ENCODE results near the gene PACRG.
"Not testable (repeated sequence)": the region's sequence is repeated elsewhere in the genome, so short reads cannot be mapped to it uniquely, and the experiment has no call there.

The PACRG gene

DNA sequence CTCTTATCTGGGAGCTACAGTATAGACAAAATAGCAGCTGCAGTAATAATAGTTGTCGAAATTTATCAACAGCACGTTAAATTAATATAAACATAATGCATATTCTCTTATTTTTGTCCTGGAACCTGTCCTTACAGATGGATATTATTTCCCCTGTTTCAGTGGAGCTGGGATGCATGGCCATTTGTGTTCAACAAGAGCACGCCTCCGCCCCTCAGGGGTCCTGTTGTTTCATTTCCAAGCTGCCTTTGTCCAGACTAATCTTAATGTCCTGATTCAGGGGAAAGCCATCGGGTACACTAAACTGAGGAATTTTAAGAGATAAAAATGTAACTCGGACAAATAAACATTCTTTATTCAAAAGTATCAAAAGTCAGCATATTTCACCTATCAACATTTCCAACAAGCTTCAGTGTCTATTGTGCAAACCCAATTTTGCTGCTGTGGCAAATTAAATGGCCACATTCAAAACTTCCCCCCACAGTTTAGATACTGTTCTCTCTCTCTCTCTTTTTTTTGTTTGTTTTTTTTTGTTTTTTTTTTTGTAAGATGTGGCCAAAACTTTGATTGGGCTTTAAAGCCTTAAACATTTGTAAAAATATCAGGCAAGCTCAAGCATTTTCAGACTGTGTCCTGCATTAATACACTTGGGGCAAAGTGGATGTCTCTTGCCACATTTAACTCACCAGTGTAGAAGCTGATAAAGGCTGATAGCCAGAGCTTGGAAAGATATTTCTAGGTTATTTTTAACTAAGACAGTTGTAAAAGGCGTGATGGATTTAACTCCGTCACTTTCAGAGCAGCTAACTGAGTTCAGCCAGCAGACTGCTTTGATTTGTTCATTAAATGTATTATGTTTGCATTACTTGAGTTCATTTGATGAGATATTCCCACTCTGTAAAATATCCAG, 574.2 kb downstream of the PACRG start:
- no peak for DNase-seq

DNA sequence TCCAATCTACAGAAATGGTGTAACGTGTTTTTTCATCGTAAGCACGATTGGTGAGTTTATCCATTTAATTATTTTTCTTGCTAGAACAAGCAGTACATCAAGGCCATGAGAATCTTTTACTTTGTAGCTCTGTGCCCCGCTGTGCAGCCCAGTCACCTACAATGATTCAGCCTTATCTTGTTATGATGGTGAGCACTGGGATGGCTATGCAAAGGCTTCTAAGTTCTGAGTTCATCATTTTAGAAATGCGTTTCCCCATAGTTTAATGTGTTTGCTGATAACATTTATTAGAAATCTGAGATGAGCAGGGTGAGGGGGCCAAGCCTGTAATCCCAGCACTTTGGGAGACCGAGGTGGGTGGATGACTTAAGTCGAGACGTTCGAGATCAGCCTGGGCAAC, 575.0 kb downstream of the PACRG start:
- DNase-seq: no peak

DNA sequence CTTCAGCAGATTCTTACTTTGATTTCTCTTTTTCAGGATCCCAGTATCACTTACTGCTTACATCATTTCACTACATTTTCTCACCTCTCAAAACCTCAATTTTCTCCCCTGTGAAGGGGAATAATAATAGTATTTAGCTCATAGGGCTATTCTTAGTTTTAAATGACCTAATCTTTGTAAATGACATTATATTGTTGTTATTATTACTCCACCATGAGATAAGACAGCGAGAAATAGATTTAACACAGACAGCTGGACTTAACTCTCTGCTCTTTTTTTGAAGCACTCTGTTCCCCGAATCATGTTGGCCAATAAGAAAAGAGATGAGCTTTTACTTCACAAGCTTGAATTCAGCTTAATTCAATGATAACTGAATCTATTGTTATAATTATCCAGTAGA, 578.2 kb downstream of the PACRG start:
- no peak for DNase-seq

DNA sequence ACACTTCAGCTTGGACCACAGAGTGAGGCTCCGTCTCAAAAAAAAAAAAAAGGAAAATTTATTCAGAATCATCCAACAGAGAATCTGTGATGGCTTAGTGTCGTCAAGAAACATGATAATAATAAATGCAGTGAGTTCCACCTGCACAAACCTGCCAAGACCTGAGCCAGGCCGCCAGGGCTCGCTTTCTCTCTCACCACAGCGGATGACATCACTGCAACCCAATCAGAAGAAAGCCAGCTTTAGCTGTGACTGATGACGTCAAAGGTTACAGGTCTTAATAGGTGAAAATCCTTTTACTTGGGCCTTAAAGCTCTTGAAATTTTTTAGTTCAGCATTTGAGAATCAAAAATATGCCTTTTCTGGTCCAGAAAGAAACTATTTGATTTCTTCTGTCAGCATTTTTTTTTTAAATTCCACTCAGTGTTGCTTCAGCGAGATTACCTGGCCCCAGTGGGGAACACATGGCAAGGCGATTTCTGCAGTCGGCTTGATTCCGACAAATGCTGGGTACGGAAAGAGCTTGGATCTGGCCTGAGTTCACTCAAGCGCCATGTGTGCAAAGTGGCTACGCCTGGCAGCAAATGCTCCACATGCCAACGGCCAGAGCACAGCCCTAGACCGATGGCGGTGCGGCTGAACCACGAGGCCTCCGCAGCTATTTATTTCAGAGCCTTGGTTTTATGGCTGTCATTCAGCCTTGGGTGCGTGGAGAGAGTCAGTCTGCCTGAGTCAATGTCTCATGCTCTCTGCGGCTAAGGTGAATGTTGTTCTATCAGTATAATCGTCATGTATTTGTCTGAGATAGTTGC, 581.1 kb downstream of the PACRG start:
- DNase-seq: no peak

DNA sequence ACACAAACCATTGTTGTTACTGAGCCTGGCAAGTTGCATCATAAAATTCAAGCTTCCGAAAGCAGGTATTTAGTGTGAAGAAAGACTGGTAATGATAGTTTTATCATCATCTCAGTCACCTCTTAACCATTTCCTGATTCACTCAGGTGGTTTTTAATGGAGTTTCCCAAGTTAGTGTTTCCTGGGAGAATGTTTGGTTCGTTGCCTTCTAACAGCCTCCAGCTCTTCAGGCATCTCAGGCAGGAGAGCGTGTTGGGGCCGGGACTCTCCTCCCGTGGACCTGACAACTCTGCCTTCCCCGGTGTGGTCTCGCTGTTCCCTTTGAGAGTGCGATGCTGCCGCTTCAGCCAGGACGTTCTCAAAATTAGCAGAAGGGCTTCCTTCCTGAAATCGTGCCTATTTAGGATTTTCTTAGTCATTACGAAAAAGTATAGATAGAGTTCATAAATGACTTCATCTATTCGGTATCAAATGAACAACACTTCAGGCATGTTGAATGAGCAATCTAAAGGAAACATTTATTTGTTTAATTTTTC, 581.8 kb downstream of the PACRG start:
- DNase-seq: no peak

DNA sequence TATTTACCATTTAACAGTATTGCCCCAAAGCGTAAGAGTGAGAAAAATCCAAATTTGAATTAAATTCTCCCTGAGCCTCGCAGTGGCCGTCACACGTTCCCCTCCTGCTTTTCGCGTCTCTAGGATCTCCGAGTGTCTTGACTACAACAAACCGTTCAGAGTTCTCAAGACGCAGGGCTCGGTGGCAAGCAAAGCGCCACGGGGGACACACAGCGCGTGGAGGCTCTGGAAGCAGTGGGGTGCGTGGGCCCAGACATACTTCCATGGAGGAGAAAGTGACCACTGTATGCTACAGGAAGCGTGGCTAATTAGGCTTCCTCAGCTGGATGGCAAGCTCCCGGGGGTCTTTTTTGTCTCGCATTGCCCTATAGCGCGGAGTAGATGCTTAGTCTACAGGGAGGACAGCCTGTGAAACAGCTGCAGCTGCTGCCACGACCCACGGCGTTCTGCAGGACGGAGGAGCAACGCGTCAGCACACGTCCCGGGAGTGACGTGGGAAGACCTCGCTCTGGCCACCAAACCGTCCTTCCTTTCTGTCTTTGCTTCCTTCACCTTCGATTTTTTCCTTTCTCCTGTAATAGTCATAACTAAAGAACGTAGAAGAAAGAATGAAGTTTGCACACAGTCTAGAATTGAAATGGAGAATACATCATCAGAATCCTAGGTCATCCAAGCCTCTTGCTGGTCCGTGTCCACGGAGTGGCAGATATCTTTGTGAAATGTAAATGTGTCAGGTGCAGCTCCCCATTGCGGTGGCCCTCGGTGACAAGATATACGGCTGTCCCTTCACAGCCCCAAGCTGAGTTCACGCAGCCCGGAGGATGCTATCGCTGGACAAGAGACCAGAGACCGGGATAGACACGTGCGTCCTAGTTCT, 582.6 kb downstream of the PACRG start:
- DNase-seq: no peak

DNA sequence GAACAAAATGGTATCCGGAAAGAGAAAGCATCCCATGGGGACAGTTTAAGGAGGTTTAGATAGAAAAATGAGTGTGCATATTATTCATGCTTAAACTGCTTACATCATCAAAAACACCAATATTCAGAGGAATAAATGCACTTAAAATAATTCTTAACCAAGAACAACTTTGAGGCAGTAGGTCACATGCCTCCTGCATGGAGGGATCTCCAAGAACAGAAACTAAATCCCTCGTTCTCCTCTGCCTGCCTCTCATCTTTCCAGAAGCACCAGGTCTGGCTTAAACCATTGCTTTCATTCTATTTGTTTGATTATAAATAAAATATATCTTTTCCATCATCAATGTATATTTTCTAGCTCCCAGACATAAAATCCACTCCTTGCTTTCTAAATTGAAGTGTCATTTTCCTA, 583.2 kb downstream of the PACRG start:
- no peak for DNase-seq

DNA sequence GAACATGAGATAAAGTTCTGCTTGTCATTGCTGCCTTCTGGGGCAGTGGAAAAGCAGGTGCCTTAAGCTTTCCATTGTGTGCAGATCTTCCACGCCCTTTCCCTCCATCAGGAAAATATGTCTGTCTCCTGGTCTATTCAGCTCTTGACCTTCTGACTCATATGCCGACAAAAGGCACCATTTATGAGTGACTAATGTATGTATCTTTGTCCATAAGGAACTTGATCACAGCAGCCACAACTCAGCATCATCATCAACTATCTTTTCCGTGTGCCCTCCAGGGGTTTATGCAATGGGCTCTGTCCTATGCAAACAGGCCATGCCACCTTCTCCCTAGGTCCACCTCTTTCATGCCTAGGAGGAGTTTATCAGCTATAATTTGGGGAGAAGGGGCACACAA, 584.1 kb downstream of the PACRG start:
- DNase-seq: no peak

DNA sequence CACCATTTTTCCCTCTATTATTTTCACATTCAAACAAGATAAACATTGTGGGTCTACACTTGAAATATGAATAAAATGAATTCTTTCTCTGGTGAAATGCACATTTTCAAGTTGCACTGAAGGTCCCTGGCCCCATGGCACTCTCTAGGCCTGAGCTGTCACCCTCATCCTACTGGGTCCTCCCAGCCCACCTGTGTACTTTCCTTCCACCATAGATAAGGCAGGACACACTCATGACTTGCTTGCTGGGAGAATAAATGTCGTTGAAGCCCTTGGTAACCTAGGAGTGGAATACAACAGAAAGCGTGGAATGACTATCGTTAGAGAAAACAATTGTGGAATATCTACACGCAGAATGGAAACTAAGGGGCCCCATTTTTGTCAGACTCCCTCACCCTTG, 585.8 kb downstream of the PACRG start:
- DNase-seq: no peak

DNA sequence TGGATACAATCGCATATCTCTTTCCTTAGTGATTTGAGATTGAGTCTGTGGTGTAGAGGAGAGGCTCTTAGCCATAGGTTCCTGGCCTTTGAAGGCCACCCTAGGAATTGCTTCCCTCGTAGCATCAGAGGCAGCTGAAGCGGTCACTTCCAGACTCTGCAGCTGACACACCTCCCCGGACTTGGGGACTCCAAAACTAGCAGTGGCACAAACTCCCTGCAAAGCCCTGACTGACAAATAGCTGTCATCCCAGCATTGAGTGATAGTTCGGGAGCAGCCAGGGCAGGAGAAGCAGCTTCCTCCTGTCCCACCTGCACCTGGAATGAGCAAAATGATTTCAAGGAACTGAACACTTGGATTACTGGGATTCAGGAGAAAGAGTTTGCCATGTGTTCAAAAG, 586.2 kb downstream of the PACRG start:
- no peak for DNase-seq

DNA sequence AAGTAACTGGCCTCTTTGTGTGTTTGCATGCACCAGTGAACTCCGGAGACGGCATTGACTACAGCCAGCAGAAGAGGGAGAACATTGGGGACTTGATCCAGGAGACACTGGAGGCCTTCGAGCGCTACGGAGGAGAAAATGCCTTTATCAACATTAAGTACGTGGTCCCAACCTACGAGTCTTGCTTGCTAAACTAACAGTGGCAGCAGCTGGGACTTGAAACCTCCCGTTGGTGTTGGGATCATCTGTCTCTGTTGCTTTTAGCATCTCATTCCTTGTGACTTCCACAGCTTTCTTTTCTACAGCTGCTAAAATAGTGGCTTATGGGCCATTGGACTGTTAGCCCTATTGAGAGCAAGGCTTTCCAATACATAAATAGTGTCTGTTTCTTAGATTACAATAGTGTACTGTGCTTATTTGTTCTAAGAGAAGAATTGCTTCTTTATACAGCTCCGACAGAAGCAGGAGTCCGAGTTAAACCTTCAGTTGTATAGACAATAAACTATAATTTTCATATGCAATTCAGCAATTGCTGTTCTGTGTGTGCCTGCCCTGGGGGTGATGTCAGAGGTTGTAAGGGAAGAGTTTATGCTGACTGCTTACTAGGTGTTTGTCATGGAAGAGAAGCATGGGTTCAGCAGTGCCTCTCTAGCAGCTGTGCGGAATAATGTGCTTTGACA, 587.2 kb downstream of the PACRG start:
- DNase-seq: no peak

DNA sequence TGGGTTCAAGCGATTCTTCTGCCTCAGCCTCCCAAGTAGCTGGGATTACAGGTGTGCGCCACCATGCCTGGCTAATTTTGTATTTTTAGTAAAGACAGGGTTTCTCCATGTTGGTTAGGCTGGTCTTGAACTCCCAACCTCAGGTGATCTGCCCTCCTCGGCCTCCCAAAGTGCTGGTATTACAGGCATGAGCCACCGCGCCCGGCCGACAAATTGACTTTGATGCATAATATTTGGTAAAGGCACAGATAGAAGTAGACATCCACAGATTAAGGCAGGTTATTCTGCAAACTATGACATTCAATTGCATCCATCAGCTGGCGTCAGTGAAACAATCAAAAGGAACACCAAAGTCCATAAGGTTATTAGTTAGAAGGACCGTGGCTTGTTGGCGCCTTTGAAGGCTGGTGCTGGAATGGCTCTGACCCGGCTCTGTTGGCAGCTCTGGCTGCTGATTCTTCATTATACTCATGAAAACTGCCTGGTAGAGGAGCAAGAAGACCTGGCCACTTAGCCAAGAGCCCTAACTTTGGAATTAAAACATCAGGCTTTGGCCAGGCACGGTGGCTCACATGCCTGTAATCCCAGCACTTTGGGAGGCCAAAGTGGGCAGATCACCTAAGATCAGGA, 589.2 kb downstream of the PACRG start:
- not testable (repeated sequence) for DNase-seq

DNA sequence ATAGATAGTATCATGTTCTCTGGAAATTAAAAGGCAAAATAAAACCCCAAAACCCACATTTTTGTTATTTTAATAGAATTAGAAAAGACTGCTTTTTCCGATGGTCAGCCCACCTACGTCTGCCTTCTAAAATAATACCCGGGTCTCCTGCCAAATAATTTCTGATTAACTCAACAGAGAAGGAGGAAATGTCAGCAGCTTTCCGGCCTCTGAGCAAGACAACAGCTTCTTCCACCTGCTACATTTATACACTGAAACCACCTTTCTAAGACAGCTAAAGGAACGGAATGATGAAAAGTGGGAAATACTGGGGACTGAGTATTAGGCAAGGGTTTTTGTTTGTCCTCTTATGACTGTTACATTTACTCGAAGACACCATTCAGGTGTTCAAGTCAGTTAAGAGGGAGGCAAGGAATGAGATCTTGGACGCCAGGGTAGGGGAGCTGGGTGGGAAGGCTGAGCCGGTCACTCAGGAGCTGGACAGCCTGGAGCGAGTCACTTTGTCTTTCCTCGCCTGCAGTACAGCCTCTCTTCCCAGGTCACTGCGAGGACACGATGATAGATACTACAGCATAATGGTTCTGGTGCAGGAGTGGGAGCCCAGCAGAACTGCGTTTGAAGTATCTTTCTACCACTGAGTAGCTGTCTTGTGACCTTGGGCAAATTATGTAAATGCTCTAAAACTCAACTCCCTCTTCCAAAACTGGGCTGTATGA, 590.5 kb downstream of the PACRG start:
- DNase-seq: no peak

DNA sequence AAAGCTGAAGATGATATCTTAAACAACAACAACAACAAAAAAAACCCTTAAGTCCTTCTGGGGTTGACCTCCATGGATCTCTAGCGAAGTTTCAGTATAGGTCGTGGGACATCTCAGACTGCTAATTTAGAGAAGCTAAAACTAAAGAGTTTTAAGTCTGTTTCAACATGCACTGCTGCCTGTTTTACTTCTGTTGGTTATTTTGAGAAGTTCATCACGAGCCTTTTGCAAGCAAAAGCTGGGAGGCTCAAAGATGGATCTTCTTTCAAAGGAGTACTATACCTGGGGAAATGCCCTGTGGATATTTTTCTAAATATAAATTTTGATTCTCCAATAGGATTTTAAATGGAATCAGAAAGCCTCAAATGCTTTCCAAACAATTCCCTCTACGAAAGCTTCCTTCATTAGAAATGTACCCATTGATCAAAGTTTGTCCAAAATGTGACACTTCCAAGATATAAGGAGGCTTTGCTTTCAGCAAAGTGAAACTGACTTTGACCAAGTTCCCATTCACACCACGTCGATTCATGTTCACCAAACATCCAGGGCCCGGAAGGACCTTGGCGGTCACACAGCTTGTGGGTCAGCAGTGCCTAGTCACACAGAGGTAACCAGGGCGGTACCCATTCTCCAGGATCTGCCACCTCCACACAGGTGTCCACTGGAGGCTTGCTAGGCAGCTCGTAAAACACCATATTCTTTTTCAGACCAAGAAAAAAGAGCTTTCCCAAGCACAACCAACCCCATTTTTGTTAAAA, 592.0 kb downstream of the PACRG start:
- DNase-seq: no peak

DNA sequence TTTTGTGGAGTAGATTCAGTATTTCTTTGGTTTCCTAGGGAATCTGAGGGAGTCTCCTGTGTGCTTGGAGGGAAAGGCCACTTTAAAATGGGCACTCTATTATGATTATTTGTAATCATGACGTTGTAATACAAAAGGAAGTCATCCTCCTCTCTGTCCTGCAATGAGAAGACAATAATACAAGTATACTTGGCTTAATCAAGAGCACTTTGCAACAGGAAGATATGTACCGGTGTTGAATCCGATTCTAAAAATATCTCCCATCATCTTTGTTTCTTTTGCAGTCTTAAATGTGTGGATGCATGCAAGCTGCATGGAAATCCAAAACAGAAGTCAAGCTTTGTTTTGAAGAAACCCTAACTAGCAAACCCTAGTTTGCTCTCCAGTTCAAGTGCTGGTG, 592.6 kb downstream of the PACRG start:
- DNase-seq: no peak

DNA sequence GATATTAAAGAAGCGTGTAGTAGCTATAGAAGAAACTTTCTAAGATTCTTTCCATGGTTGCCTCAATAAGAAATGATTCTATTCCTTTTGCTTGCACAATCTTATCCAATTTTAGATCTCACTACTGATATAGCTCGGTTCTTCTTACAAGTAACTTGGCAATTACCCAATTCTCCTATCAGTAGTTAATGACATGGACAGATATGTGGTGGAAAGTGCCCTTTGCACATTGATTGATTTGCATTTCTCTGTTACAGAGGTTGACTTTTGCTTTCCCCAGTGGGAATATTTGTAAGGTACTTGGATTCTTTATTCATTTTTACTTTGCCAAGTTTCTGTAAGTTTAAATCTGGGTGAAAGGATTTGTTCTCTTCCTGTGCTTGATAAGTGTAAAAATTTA, 593.0 kb downstream of the PACRG start:
- no peak for DNase-seq

DNA sequence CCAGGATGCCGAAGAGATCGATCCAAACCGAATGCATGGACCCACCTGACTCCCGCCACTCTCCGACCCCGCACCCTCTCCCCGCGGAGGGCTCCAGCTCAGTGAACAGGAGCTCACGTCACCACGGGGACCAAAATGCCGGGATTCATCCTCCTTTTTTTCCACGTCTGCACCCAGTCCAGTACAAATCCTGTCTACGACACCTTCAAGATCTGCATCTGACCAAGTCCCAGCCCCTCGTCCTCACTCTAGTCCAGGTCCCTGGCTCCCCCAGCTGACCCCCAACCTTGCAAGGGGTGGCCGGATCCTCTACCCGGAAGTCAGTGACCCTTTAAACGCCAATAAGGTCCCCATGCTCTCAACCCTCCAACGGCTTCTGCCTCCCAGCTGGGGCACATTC, 593.9 kb downstream of the PACRG start:
- DNase-seq: no peak

DNA sequence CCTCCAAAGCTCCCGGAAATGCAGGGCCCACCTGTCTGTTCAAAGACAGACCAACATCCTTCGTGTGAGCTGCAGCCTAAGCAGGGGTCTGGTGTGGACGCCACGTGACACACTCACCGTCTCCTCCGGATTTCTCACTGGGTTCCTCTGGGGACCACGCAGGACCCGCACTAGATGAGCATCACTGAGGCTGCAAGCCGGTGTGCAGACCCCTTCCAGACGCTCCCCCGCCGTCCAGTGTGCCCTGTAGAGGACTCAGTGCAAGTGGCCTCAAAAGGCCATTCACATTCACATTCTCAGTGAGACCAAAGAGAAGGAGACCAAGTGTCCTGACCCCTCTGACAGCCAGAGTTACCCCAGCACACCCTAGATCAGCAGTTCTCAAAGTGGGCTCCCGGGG, 595.5 kb downstream of the PACRG start:
- DNase-seq: no peak

DNA sequence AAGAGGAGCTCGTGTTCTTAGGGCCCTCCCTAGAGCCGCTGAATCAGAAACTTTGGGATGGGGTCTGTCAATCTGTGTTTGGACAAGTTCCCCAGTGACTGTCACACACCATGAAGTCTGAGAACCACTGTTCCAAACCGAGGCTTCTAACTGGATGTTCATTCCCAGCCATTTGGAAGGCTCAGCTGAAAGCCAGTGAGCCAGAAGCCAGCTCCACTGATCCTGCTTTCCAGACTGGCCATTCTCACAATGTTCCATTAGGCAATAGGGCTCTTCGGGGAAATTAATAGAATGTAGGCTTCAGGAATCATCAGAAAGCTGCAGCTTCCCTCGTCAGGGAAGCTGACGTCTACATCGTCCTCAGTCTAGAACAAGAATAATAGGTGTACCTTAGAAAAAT, 595.9 kb downstream of the PACRG start:
- no peak for DNase-seq

DNA sequence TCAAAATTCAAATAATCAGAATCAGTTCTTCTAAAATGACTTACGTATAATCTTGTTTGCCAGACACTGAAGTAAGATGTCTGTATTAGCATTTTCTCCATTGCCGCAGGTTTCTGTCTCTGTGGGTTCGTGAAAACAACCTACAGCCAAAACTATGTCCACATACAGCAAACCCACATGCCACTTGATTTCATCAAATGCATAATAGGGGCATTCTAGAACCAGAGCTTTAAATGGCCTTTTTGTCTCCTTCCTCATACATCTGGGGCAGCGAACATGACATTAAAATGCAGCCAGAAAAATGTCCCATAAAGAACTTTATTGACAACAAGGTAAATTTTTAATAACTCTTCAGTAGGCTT, 596.5 kb downstream of the PACRG start:
- DNase-seq: no peak
